HG03045 (cell line): ENCODE data around the gene FSD1L.

Experiments
- ATAC-seq: cut with Tn5 transposase; IDR thresholded peaks from one replicate; pipeline ENCODE4 v1.9.1; 2021; ENCODE audit warnings: mild to moderate bottlenecking, moderate library complexity; ENCODE audit not compliant: unreplicated experiment

Gene FSD1L

DNA sequence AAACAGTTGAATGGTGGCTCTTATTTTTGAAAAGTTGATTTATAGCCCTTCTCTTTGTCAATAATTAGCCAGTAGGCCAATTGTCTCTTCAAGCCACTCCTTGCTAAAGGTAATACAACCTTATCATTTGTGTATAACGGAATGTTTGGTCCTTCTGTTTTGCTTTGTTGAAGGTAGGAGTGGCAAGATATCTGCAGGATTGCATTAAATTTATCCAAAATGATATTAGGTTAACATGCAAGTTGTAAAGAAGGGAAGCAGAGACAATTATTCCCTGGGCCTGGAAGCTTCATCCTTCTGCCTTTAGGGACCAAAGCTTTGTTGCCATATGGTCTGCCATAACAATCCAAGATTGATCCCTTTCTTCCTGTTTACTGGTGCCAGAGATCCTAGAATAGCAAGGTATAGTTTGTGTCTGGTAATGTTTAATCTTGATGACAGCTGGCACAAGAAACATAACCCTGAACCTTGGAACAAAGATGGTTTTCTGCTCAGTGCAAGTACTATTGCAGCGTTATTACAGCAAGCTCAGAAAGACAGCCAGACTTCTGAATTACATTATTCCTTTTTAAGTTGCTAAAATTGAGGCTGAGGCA lies 15.5 kb upstream of the FSD1L start:
- ATAC-seq, result no peak

DNA sequence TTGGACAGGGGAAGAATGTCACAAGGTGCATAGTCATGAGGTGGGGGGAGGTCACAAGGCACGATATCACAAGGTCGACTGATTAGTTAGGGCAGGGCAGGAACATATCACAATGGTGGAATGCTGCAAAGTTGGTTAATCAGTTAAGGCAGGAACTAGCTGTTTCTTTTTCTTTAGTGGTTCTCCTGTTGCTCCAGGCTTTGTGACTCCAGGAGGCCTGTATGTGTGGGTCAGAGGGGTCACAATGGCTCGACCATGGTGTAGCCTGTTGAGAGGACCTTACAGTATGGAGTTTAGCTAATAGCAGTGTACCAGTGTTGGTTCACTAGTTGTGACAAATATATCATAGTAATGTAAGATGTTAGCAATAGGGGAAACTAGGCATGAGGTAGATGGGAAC lies 12.4 kb upstream of the FSD1L start:
- ATAC-seq, result no peak

DNA sequence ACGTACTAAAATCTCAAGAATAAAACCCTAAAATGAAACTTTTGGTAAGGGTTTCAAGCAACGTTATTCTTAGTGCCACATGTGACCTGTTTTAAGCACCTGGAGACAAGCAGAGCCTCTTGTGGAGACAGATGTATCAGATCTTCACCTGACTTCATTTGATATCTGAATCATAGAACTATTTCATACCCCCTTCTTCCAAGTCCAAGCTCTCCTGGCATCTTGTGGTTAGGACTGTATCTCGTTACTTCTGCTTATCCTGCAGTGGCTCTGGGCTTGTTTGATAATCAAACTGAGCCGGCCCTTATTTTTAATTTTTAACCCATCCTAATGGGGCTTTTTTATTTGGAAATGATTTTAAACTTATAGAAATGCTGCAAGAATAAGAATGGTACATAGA lies 11.1 kb upstream of the FSD1L start:
- ATAC-seq, result no peak

DNA sequence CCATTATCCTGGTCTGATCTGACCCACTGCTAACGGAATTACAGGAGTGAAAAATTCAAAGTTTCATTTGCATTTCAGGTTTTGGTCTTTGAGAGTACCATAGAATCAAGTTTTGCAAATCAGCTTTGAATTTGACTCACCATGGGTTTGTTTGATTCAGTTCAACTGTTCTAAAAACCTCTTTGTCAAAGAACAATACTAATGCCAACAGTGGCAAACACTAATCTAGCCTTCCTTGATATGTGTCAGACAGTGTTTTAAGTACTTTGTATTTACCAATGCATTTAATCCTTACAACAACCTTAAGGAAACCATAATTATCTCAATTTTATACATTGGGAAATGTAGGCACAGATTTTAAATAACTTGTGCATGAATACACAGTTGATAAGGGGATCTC lies 10.1 kb upstream of the FSD1L start:
- no peak for ATAC-seq

DNA sequence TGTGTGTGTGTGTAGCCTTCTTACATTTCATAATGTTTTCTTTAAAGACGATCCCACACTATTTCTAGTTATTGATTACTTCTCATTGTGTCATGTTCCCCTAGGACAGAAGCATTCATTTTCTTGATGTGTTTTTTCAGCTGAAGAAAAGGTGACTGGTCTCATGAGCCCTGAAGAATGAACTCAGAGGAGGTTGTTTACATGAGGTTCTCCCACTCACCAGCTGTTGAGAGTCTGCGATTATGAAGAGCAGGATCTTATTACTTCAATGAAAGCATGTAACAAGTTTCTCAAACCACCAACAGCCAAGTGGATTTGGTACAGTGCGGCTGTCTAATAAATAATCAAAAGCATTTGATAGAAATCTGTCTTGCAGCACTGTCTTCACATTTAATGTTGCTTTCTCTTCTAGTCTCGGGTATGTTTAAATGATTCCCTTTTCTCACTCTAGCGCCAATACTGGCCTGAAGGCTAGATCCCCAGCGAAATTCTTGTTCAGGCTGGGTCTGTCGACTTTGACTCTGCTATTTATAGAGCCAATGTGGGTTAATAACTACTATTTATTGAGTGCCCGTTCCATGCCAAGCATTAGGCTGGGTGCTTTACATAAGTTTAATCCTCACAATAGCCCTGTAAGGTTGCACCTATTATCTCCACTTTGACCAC lies 9.6 kb upstream of the FSD1L start:
- ATAC-seq, result no peak

DNA sequence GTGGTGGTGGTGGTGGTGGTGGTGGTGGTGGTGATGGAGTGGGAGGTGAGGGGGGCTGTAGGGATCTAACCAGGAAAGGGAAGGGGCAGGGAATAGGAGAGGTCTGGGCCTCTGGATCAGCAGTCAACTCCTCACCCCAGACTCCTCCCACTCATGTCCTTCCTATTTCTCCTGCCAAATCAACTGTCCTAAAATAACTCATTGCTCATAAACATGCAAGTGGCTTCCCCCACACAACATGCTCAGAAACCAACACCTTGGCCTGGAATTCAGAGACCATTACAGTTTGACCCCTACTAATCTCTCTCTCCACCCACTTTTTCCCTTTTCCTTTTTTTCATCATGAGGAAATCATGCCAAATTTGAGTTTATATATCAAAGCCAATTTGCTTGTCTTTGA lies 8.4 kb upstream of the FSD1L start:
- no peak for ATAC-seq

DNA sequence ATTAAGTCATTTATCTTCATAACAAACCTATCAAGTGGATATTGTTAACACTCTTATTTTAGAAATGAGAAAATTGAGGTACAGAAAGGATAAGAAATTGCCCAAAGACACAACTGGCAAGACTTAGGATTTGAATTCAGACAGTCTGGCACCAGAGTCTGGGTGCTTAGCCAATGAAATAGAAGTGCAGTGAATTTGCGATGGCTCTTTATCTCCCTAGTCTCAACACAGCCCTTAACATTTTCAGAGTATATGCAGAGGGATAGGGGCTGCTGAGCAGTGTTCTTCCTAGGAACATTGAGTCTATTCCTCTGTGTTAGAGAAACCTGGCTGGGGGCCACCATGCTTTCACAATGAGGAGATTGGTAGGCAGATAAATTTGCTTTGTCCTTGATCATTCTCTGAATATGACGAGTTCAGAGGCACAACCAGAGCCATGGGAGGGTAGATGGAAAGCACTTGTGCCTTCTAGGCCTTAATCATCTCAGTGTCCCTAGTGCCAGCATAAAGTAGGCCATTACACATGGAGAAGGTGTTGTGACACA lies 6.1 kb upstream of the FSD1L start:
- no peak for ATAC-seq

DNA sequence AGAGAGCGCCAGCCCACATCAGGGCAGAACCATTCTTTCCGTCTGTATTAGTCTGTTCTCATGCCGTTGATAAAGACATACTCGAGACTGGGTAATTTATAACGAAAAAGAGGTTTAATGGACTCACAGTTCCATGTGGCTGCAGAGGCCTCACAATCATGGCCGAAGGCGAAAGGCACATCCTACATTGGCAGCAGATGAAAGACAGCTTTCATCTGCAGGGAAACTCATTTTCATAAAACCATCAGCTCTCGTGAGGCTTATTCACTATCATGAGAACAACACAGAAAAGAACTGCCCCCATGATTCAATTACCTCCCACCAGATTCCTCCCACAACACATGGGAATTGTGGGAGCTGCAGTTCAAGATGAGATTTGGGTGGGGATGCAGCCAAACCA lies 4.7 kb upstream of the FSD1L start:
- no peak for ATAC-seq

DNA sequence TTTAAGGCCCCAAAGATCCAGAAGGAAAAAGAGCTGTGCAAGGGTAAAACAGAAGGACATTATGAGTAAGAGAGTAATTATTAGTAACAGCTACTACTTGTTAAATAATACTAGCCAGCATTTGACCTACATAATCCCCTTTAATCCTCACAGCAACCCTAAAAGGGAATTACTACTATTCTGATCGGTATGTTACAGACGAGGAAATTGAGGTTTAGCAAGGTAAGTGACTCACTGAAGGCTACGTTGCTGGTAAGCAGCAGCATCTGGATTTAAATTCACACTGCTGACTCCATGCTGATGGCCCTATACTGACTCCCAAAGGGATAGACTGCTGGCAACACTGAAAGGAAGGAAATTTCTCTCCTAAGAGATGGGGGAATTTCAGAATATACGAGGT lies 3.7 kb upstream of the FSD1L start:
- no peak for ATAC-seq

DNA sequence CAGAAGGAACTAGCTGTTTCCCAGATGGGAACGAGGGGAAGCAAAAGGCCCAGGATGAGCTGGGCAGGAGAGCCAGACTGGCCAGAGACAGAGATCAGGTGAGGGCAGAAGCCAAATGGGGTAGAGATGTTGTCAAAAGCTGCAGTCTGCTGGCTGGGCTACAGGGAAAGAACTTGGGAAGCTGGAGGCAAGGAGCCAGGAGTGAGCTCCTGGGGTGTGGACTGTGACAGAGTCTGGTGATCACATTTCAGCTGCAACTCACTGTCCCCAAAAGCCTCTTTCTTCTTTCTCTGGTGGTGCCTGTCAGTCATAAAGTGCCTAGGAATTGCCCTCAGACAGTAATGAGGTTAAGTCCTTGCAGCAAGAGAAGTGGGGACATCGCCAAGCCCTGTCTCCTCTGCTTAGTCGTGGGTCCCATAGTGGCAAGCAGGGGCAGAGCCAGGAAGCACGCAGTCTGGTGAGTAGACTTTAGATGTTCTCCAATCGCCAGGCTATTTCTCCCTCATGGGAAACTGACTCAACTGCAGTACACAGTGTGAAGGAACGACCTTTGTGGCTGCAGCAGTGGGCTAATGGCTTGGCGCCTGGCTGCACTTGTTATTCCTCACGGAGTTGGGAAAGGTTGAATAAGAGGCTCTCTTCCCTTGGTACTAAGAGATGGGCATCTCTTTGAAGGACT lies 2.5 kb upstream of the FSD1L start:
- ATAC-seq, result no peak

DNA sequence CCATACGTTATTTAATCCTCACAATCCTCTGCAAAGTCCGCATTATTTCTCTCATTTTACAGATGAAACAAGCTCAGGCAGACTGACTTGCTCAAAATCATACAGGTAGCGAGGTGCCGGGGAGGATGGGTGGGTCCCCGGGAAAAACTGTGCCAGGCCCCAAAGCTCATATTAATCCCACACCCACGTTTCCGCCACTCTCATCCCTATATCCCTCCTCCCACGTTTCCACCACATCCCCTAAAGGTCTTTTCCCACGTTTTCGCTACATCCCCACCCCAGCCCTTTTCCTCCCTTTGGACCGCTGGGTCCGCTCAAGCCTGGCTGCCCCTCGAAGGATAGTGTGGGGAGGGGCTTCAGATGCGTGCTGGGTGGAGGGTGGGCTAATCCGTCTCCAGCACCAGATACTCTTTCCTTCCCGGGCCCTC lies 434 bp upstream of the FSD1L start:
- no peak for ATAC-seq

DNA sequence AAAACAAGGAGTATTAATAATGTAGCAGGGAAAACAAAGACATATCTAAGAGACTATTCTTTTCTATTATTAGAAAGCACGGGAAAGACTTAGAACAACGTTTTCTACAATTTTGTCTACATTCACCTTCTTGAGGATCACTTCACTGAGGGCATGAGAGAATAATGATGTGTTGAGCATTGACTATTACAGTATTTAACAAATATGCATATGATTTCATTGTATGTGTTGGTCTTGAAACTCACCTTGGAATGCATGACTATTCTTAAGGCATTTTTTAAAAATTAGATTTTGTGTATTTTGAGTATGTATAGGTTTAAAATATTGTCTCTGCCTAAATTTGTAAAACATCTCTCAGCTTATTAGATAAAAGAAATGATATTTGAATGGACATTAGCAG lies 1.2 kb downstream of the FSD1L start:
- ATAC-seq, result no peak

GRCh38 chr9:105452185-105452584 lies 4.4 kb downstream of the FSD1L start:
- no peak for ATAC-seq

DNA sequence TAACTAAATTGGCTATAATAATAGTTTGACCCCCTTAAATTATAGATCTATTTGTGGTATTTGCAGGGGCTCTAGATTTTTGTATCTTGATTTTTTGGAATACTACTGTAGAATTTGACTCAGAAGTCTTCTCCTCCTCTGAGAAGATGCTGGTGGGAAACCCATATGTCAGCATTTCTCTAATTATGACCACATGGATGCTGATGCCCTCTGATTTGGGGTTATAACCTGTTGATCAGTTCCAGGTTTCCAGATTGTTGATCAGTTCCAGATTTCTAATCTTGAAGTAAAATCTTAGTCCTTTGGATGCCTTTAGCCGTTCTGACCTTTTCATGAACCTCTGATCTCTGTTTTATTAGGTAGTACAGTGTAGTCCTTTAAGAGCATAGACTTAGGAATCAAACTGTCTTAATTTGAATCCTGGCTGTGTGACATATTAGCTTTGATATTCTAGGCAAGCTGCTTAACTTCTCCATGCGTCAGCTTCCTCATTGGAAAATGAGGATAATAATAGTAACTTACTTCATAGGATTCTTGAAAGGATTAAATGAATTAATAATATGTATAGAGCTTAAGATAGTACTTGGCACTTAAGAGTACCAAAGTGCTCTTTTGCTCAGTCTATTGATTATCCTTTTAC lies 8.1 kb downstream of the FSD1L start:
- ATAC-seq, result no peak

GRCh38 chr9:105457560-105458294 lies 9.9 kb downstream of the FSD1L start:
- ATAC-seq, result no peak

DNA sequence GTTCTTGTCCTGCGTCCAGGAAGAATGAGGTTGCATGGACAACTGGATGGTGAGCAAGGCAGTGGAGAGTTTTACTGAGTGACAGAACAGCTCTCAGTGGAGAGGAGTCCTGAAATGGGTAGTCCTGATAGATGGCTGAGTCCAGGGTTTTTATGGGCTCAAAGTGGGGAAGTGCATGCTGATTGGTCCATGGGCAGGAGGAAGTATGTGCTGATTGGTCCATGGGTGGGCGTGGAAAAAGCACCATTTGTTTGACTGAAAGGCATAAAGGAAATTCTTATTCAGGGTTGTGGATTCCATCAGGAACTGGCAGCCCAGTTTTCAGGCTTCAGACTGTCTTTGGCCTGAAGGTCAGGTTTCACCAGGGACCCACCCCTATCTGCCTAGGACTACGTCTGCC lies 10.6 kb downstream of the FSD1L start:
- ATAC-seq, result no peak

DNA sequence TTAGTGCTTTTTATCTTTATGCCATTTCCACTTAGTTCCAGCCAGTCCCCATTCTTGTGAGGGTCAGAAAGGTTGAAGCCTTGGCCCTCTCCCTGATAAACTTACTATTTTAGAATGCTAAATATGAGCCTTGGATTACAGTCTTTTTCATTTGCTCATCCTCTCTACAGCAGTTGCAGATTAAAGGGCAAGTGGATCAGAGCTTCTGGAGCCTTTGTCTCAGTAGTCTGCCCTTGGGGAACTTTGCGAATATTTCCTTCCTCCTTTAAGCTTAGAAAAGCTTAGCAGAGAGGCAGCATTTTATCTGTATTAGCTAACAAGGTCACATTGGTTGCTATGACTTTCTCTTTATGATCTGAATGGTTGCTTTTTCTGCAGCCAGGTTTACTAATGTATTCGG lies 11.5 kb downstream of the FSD1L start:
- ATAC-seq, result no peak

- ATAC-seq, result no peak
These were observed 19.1 kb downstream of the FSD1L start for GRCh38 chr9:105466898-105467455.

DNA sequence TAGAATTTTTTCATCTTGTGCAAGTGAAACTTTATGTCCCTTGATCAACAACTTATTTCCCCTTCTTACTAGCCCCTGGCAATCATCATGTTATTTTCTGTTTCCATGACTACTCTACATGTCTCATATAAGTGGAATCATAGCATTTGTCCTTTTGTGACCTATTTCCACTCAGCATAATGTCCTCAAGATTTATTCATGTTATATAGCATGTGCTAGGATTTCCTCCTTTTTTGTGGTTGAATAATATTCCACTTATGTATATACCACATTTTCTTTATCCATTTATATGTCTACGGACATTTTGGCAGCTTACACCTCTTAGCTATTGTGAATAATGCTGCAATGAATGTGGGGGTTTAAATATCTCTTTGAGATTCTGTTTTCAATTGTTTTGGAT lies 21.0 kb downstream of the FSD1L start:
- no peak for ATAC-seq

- ATAC-seq, result no peak
These were observed 25.4 kb downstream of the FSD1L start for GRCh38 chr9:105473221-105473620.

DNA sequence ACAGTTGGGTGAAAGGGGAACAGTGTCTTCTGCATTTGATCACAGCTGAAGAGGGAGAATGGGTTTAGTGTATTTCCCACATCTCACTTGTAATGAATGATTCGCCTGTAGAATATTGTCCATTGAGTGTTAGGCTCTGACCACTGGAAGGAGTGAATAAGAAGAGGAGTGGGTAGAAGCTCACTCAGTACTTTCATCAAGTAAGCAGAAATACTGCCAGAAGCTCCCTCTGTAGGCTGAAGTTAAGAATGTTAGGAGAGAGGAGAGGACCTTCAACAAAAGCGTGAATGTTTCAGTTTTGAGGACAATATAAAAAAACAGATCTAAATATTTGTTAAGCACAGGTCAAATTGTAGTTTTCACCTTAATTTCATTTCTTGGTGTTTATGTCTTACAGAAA lies 27.5 kb downstream of the FSD1L start:
- ATAC-seq, result no peak
